K562 (cell line): ENCODE results near the gene CTNS. TPM values are rescaled to one million over a fixed set of nuclear protein-coding genes. Genes with fewer than 3 reads are reported as not detected.

Experiments
- BMI1 ChIP-seq: fragments of 150-350 bp; IDR thresholded peaks from 2 replicates; pipeline ENCODE4 v1.6.1; 2014; ENCODE audit warnings: low read length
- CCAR2 ChIP-seq: fragments of 200-400 bp; formaldehyde crosslinking; IDR thresholded peaks from 2 replicates; pipeline ENCODE4 v1.6.1; 2017; ENCODE audit warnings: mild to moderate bottlenecking, low read depth, low read length
- CCNT2 ChIP-seq: IDR thresholded peaks from 2 replicates; pipeline ENCODE4 v1.6.1; 2011; ENCODE audit warnings: borderline replicate concordance, low read depth, mild to moderate bottlenecking, moderate library complexity, mixed read lengths, low read length; ENCODE audit not compliant: insufficient read length; ENCODE audit errors: extremely low read depth
- E2F3 ChIP-seq: fragments of 250-450 bp; sonication (Bioruptor Pico); IDR thresholded peaks from 2 replicates; pipeline ENCODE4 v1.4.0; 2020; ENCODE audit warnings: mild to moderate bottlenecking
- FIP1L1 ChIP-seq: fragments of 200-400 bp; formaldehyde crosslinking; IDR thresholded peaks from 2 replicates; pipeline ENCODE4 v1.6.1; 2018; ENCODE audit warnings: mild to moderate bottlenecking, low read depth, low read length; ENCODE audit not compliant: poor library complexity, severe bottlenecking
- MCM7 ChIP-seq, 2 experiments: fragments of 450-650 bp; IDR thresholded peaks; 2 replicates each; pipeline ENCODE4 v1.6.1; 2016 to 2018
- NFIC ChIP-seq: fragments of 450-650 bp; IDR thresholded peaks from 2 replicates; pipeline ENCODE4 v1.6.1; 2017; ENCODE audit warnings: mild to moderate bottlenecking, inconsistent platforms
- RBM22 ChIP-seq: fragments of 200-400 bp; formaldehyde crosslinking; IDR thresholded peaks from 2 replicates; pipeline ENCODE4 v1.6.1; 2018; ENCODE audit warnings: low read length, low read depth; ENCODE audit not compliant: poor library complexity, severe bottlenecking
- ZBTB11 ChIP-seq, 3 experiments: fragments of 200-800 bp in 1 of 3; fragments of 250-450 bp in 1 of 3; fragments of 450-650 bp in 1 of 3; sonication (Bioruptor Pico) in 1 of 3; sonication (Bioruptor generic) in 1 of 3; formaldehyde crosslinking in 1 of 3; IDR thresholded peaks; 2 replicates each; pipeline versions ENCODE4 v1.6.1 to v1.8.0; 2016 to 2022; ENCODE audit warnings: mild to moderate bottlenecking in 2 of 3, missing genetic modification characterization in 2 of 3, missing compliant biosample characterization in 1 of 3, moderate library complexity in 1 of 3
- ZNF197 ChIP-seq: fragments of 200-800 bp; sonication (Bioruptor generic); IDR thresholded peaks from 2 replicates; pipeline ENCODE4 v1.6.1; 2016; ENCODE audit warnings: low read depth, missing genetic modification characterization, missing compliant biosample characterization
- ZNF316 ChIP-seq: fragments of 450-650 bp; IDR thresholded peaks from 2 replicates; pipeline ENCODE4 v1.6.1; 2016
- polyA plus RNA-seq, 8 experiments: library from polyadenylated mRNA; depleted of rRNA in 4 of 8; stranded (reverse) in 5 of 8; unstranded in 3 of 8; fragments of >200 nt; fragmentation: Nextera tagmentation in 2 of 8; fragmentation: Illumina TruSeq in 1 of 8; extraction: Ambion mirVana in 2 of 8; extraction: Trizol in 1 of 8; gene quantifications; 2 replicates each; pipeline versions ENCODE4 v1.2.1 to v1.2.3, GENCODE V29; 2011 to 2014; ENCODE audit warnings: inconsistent platforms in 1 of 8, missing spikeins in 1 of 8
- total RNA-seq, 7 experiments: library from RNA; depleted of rRNA in 6 of 7; stranded (reverse); fragments of >200 nt in 6 of 7; fragmentation: Illumina TruSeq in 2 of 7; extraction: Trizol in 2 of 7; gene quantifications; 2 replicates each; pipeline versions ENCODE4 v1.2.1 to v1.2.3, GENCODE V29; 2011 to 2021; ENCODE audit warnings: low replicate concordance in 1 of 7
- TF ChIP-seq, protein P1 (sequence below): fragments of 450-650 bp; IDR thresholded peaks from 2 replicates; pipeline ENCODE4 v1.6.1; 2016; ENCODE audit warnings: low read depth
- TF ChIP-seq, protein P2 (sequence below): fragments of 450-650 bp; IDR thresholded peaks from 2 replicates; pipeline ENCODE4 v1.6.1; 2016; ENCODE audit warnings: missing biosample characterization, missing genetic modification characterization

The CTNS gene
- total and polyA plus RNA-seq, 9 of the 15 experiments (the other 6 are each of a cell fraction or from before 2014, with no cell fraction given), result 0.66 to 8.4 (median 4.9) TPM

GRCh38 chr17:3668279-3669084, 31.9 kb downstream of the CTNS start, which contains the start of the genes EMC6 and TAX1BP3 (continued):
- TF ChIP-seq CCAR2 (no peak), BMI1 (no peak), CCNT2 (peak; percentile 30), MCM7 (IDR thresholded peaks at IDR 0.05) (no peak), E2F3 (peak; percentile 71; the same call in 1 of the 2 replicates), FIP1L1 (peak; percentile 42), RBM22 (no peak), ZNF197 (CRISPR knock-in tag) (no peak), NFIC (peak; percentile 58), ZNF316 (no peak), ZBTB11 (CRISPR knock-in tag; IDR thresholded peaks at IDR 0.05) (peak in 1 of 3 experiments; percentile 48; a peak in 1 of 6 replicates)
- TF ChIP-seq, protein P1, sequence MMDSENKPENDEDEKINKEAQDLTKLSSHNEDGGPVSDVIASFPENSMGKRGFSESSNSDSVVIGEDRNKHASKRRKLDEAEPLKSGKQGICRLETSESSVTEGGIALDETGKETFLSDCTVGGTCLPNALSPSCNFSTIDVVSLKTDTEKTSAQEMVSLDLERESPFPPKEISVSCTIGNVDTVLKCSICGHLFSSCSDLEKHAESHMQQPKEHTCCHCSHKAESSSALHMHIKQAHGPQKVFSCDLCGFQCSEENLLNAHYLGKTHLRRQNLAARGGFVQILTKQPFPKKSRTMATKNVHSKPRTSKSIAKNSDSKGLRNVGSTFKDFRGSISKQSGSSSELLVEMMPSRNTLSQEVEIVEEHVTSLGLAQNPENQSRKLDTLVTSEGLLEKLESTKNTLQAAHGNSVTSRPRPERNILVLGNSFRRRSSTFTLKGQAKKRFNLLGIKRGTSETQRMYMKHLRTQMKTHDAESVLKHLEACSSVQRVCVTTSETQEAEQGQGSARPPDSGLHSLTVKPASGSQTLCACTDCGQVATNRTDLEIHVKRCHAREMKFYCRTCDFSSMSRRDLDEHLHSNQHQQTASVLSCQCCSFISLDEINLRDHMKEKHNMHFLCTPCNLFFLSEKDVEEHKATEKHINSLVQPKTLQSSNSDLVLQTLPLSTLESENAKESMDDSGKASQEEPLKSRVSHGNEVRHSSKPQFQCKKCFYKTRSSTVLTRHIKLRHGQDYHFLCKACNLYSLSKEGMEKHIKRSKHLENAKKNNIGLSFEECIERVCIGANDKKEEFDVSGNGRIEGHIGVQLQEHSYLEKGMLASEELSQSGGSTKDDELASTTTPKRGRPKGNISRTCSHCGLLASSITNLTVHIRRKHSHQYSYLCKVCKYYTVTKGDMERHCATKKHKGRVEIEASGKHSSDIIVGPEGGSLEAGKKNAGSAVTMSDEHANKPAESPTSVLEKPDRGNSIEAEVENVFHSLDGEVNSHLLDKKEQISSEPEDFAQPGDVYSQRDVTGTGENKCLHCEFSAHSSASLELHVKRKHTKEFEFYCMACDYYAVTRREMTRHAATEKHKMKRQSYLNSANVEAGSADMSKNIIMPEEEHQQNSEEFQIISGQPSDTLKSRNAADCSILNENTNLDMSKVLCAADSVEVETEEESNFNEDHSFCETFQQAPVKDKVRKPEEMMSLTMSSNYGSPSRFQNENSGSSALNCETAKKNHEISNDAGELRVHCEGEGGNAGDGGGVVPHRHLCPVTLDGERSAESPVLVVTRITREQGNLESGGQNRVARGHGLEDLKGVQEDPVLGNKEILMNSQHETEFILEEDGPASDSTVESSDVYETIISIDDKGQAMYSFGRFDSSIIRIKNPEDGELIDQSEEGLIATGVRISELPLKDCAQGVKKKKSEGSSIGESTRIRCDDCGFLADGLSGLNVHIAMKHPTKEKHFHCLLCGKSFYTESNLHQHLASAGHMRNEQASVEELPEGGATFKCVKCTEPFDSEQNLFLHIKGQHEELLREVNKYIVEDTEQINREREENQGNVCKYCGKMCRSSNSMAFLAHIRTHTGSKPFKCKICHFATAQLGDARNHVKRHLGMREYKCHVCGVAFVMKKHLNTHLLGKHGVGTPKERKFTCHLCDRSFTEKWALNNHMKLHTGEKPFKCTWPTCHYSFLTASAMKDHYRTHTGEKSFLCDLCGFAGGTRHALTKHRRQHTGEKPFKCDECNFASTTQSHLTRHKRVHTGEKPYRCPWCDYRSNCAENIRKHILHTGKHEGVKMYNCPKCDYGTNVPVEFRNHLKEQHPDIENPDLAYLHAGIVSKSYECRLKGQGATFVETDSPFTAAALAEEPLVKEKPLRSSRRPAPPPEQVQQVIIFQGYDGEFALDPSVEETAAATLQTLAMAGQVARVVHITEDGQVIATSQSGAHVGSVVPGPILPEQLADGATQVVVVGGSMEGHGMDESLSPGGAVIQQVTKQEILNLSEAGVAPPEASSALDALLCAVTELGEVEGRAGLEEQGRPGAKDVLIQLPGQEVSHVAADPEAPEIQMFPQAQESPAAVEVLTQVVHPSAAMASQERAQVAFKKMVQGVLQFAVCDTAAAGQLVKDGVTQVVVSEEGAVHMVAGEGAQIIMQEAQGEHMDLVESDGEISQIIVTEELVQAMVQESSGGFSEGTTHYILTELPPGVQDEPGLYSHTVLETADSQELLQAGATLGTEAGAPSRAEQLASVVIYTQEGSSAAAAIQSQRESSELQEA, result no peak
- TF ChIP-seq, protein P2, sequence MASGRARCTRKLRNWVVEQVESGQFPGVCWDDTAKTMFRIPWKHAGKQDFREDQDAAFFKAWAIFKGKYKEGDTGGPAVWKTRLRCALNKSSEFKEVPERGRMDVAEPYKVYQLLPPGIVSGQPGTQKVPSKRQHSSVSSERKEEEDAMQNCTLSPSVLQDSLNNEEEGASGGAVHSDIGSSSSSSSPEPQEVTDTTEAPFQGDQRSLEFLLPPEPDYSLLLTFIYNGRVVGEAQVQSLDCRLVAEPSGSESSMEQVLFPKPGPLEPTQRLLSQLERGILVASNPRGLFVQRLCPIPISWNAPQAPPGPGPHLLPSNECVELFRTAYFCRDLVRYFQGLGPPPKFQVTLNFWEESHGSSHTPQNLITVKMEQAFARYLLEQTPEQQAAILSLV, result no peak
